Activated CD8-positive, alpha-beta memory T cell treated with anti-CD3 and anti-CD28 coated beads, Interleukin-2, amount 50 U/mL, for 4 hours (primary cell): ENCODE data around the gene FZD7.
A peak's percentile ranks its signal among the peaks of the same experiment; 100 is the strongest.

Source experiments
- DNase-seq: peaks from one replicate; pipeline ENCODE4 v3.0.0-alpha.2; 2020

Gene FZD7

DNA sequence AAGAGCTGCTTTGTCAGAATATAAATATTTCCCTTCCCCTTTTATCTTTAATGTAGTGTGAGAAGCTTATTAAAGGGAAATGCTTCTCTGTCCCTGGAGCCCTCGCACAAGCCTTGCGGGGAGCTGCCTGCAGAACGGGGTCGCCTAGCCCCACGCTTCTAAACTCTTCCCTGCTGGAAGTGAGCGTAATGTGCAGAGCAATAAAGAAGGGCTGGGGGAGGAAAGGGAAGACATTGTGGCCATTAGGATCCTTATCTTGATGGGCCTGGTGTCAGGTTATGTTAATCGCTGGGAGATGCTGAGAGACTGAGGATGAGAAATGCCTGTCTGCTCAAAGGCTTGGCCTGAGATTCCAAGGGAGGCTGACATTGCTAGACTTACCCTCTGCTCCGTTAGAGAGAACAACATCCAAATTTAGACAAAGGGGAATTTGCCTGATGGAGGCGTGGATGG is 18.9 kb upstream of the FZD7 start:
- DNase-seq = no peak

DNA sequence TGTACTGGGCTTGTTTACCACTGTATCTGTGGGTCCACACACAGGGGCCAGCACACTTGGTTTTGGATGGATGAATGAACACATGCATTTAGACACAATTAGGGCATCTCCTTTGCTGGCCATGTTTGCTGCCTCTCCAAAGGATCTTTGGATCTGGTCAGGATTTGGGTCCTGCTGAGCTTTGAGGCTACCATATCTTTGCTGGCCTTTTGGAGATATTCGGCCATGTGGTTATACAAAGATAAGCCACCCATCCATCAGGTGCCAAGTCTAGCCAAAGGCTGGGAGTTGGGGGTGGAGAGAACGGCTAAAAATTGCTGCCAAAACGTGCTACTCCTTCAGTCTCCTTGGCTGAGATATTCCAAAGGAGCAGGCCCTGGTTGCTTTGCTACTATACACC is 18.2 kb upstream of the FZD7 start:
- no peak for DNase-seq

DNA sequence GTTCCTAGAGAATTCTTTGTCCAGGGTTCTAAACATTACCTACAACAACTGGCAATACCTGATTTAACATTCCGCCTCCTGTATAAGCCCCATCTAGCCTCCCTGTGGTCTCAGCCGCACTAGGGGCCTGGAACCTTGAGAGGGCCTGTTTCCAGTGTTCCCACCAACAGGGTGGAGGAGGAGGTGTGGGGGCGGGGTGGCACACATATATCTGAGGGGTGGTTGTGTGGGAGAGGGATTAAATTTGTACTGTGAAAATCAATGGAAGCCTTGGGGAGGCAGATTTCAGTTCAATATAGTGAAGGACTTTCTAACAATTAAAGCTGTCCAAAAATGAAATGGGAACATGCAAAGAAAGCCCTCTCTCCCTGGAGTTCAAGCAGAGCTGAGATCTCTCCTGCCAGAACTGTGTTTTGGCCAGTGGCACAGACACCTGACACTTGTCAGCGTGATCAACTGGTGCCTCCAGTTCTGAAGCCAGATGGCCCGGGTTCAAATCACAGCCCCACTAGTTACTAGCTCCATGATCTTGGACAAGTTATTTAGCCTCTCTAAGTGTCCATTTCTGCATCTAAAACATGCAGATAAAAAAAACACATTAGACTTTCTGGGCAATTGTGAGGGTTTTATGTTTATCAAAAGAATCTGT is 17.0 kb upstream of the FZD7 start:
- DNase-seq = no peak

DNA sequence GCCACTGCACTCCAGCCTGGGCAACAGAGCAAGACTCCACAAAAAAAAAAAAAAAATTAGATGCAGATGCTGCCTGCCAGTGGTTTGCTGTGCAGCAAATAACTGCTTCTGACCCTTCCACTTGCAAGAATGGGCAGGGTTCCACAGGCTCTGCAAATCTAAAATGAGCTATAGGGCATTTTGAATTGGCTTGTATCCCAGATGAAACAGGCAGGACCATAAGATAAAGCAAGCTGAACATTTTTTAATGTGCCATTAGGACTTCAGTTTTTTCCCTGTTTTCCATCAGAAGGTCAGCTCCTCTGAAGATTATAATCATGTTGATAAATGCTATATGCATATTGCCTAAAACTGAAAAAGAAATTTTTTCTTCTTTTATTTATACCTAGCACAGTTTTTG is 15.7 kb upstream of the FZD7 start:
- DNase-seq = no peak

- DNase-seq = no peak
These were observed 14.7 kb upstream of the FZD7 start for GRCh38 chr2:202018950-202019349.

DNA sequence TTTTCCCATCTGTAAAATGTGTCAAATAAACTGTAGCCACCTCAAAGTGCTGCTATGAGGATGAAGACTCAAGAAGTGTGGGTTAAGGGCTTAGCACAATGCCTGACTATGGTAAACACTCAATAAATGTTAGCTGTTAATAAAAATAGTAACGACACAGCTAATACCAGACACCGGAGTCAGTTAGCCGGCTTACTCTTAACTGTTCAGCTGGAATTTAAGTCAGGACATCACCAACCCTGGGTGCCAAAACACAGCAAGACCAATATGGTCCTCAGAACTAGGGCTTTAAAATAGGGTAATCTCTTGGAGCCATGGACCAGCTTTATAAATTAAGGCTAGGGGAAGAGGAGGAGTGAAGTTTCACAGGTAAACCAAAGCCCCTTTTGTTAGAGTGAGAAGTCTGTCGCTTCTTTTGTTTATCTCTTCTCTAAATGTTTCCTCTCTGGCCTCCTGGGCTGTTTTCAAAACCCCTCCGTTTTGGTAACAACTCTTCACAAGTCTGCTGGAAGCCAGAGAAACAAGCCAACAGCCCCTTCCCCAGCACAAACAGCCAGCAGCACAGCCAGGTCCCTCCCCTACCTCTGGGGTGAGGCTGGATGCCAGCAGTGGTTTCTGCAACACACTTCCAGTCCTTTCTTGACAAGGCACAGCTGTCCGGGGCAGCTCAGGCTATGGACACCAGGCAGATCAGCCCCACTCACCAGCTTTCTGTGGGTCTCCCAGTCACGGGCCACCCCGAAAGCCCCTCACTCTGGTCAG is 13.8 kb upstream of the FZD7 start:
- no peak for DNase-seq

DNA sequence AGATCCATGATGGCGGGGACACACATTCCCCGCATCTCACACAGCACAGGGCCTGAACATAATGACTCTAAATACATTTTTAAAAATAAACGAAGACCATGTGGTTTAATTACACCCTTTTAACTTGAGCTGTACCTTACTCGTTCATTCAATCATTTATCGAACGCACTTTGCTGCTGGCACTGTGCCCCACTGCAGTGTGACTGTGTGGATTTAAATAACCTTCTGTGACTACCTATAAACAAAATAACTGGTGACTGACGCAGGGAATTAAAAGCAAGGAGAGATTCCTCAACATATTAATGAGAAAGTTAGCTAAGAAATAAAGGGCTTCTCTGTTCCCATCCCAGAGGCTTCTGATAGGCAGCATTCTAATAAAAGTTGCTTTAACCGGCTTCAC is 10.9 kb upstream of the FZD7 start:
- no peak for DNase-seq

- no peak for DNase-seq
These were observed 10.3 kb upstream of the FZD7 start for GRCh38 chr2:202023198-202023903.

- no peak for DNase-seq
These were observed 9.8 kb upstream of the FZD7 start for GRCh38 chr2:202023904-202024266.

DNA sequence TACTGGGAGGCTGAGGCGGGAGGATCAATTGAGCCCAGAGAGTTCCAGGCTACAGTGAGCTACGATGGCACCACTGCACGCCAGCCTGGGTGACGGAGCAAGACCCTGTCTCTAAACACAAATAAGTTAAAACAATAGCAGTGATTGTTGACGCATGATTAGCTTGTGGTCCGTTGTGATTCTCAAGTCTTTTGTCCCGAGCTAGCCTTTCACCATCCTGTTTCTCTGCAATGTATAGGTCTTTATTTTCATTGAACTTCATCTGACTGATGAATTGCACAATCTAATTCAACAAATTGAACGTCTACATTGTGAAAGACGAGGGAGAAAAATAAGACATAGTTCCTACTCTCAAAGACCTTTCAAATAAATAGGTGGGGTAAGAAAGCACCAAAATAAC is 8.8 kb upstream of the FZD7 start:
- DNase-seq = no peak

DNA sequence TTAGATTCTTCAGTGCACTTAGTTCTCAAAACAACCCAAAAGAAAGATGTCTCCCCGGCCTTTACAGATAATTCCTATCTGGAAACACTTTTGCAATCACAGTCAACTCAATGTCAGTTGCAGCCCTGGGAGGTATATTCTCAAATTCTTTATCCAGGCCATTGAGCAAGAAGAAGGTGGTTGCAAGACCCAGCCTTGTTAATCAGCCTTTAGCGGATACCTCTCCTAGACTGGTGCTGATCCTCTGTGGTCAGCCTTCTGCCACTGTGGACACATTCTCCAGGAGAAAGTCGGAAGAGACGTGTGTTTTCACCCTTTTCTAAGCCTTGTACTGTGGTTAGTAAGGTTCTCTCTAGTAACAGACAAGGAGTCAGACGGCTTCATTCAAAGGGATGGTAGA is 7.8 kb upstream of the FZD7 start:
- no peak for DNase-seq

DNA sequence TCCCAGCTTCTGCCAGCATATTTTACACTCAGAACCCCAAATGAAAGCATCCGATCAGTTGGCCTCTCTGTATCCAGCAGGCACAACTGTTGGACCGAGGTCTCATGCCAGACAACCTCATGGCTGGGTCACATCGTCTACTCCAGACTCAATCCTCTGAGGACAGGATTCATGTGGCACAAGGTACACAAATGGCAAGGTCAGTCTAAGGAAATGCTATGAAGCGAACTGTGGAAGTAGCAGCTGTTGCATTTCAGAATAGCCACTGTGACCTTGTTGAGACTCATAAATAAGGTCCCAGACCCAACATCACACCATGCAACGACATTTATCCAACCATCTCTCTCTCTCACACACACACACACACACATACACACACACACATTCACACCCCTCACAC is 7.1 kb upstream of the FZD7 start:
- DNase-seq = no peak

DNA sequence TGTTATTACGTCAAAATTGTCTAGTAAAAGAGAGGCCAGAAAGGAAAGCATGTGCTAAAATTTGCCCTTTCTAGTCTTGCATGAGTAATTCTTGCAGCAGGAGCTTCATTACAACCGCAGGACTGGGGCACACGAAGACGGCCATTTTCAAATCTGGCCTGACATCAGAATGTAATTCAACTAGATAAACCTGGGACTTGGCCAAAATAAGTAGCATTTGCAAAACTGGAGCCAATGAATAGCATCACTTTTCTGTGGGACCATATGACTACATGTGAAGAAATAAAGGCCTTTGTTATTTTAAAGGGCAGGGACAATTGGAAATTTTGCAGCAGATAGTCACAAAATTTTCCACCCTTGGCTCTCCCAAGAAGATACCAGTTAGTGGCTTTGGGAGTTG is 3.0 kb upstream of the FZD7 start:
- DNase-seq = no peak

DNA sequence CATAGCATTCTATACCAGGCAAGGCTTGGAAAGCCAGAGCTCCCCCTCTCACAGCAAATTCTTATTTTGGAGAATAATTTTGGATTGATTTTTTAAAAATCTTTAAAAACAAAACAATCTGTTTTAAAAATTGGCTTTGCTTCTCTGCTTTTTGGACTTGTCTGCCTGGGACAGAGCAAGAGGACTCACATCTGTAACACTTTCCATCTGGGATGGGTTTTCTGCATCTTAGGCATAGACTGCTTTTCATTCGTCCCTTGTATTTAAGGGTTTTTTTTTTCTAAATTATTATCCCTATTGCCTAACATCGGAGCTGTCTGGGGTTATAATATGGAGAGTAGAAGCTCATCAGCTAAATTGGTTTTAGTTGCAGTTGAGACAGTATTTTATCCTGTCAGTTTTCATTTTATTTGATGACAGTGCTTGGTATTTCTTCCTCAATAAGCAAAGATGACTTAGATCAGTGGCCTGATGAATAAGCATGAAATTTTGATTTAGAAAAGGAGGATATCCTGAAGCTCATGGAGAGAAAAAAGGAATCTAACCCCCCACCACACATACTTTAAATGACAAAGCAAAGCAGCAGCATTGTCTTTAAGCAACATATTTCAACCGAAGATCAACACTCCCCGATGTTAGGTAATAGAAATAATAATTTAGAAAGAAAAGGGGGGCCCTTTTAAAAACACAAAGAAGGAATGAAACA is 2.3 kb upstream of the FZD7 start:
- DNase-seq = no peak

DNA sequence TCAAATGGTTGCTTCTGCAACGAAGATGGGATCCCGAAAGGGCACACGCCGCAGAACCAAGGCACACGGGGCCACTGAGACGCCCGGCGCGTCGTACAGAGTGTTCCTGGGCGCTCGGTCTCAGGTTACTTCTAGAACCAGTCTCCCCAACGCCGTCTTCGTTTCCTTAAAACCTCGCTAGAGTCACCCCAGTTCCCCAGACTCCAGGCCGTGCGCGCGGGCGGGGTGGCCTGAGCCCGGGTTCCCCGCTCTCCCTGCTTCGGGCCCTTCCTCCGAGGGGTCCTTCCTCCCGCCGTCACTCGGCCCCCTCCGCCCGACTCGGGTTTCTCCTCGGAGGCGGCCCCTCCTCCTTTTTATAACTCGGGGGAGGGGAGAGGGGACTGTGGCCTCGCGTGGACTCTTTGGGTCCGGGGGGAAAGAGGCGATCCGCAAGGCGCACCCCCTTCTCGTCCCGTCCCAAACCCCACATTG is 774 bp upstream of the FZD7 start:
- DNase-seq = peak; percentile 26

- DNase-seq = peak; percentile 34
These were observed 814 bp downstream of the FZD7 start for GRCh38 chr2:202034249-202035088.

DNA sequence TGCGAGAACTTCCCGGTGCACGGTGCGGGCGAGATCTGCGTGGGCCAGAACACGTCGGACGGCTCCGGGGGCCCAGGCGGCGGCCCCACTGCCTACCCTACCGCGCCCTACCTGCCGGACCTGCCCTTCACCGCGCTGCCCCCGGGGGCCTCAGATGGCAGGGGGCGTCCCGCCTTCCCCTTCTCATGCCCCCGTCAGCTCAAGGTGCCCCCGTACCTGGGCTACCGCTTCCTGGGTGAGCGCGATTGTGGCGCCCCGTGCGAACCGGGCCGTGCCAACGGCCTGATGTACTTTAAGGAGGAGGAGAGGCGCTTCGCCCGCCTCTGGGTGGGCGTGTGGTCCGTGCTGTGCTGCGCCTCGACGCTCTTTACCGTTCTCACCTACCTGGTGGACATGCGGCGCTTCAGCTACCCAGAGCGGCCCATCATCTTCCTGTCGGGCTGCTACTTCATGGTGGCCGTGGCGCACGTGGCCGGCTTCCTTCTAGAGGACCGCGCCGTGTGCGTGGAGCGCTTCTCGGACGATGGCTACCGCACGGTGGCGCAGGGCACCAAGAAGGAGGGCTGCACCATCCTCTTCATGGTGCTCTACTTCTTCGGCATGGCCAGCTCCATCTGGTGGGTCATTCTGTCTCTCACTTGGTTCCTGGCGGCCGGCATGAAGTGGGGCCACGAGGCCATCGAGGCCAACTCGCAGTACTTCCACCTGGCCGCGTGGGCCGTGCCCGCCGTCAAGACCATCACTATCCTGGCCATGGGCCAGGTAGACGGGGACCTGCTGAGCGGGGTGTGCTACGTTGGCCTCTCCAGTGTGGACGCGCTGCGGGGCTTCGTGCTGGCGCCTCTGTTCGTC is 1.7 kb downstream of the FZD7 start:
- DNase-seq = peak; percentile 18

GRCh38 chr2:202035941-202036372 is 2.3 kb downstream of the FZD7 start:
- no peak for DNase-seq

GRCh38 chr2:202036601-202037037 is 3.0 kb downstream of the FZD7 start:
- no peak for DNase-seq

- no peak for DNase-seq
These were observed 3.4 kb downstream of the FZD7 start for GRCh38 chr2:202037086-202037485.
